A549 (cell line): Measurements from ENCODE around the gene TMEM144. TPM values are rescaled to one million over a fixed set of nuclear protein-coding genes. Genes with fewer than 3 reads are reported as not detected.

ENCODE experiments used
- ATAC-seq, 2 experiments: fragments of 200-7000 bp in 1 of 2; fragments of >200 bp in 1 of 2; cut with Nextera tagmentation in 1 of 2; cut with Tn5 transposase in 1 of 2; 3 replicates each; pipeline versions ENCODE4 v1.8.0 to v1.9.1; 2018 to 2020; ENCODE audit warnings: mild to moderate bottlenecking in 1 of 2, moderate library complexity in 1 of 2
- CTCF ChIA-PET: fragments of 300-600 bp; sonication (Branson Sonifier 250); formaldehyde crosslinking; extraction: SDS; loops from one replicate; lab custom pipeline; 2021; ENCODE audit warnings: antibody characterized with exemption, inconsistent platforms; lab: Yijun Ruan, JAX
- POLR2A ChIA-PET: fragments of 350-600 bp; formaldehyde crosslinking; extraction: SDS; loops from one replicate; lab custom pipeline; 2021; ENCODE audit warnings: antibody characterized with exemption, inconsistent platforms; lab: Yijun Ruan, JAX
- DNase-seq, 2 experiments: peaks; one replicate each; pipeline versions ENCODE4 v3.0.0 to v3.0.0-alpha.2; 2011 to 2016; ENCODE audit warnings: low read depth in 1 of 2, low spot score in 1 of 2
- FAIRE-seq: peaks from 2 replicates; lab custom pipeline; 2011; peaks lifted over from hg19 to GRCh38; lab: Jason Lieb, UNC
- H3K27ac ChIP-seq, 2 experiments: fragments of >200 bp; sonication (Bioruptor Twin); formaldehyde crosslinking; 3 replicates each; pipeline ENCODE4 v1.5.1; 2016 to 2017
- H3K4me1 ChIP-seq: fragments of >200 bp; sonication (Bioruptor Twin); formaldehyde crosslinking; 3 replicates; pipeline ENCODE4 v1.6.1; 2016
- H3K4me2 ChIP-seq: fragments of >200 bp; sonication (Bioruptor Twin); formaldehyde crosslinking; 3 replicates; pipeline ENCODE4 v1.6.1; 2016
- H3K4me3 ChIP-seq: fragments of >200 bp; sonication (Bioruptor Twin); formaldehyde crosslinking; 3 replicates; pipeline ENCODE4 v1.5.1; 2016
- H3K9me3 ChIP-seq: fragments of >200 bp; sonication (Bioruptor Twin); formaldehyde crosslinking; 3 replicates; pipeline ENCODE4 v1.6.1; 2016
- CBX2 ChIP-seq: fragments of 200-600 bp; sonication (generic); IDR thresholded peaks from 2 replicates; pipeline ENCODE4 v1.6.1; 2016; ENCODE audit warnings: low read depth, mild to moderate bottlenecking, borderline replicate concordance
- ESRRA ChIP-seq: fragments of 150-350 bp; IDR thresholded peaks from 2 replicates; pipeline ENCODE4 v1.6.1; 2014; ENCODE audit warnings: mild to moderate bottlenecking, low read length, borderline replicate concordance
- FOSB ChIP-seq: fragments of 250-450 bp; sonication (Bioruptor Pico); IDR thresholded peaks from 2 replicates; pipeline ENCODE4 v1.5.0; 2020; ENCODE audit warnings: mild to moderate bottlenecking, moderate library complexity
- HOXB13 ChIP-seq: fragments of 250-450 bp; sonication (Bioruptor Pico); IDR thresholded peaks from 2 replicates; pipeline ENCODE4 v1.5.0; 2020; ENCODE audit warnings: low read depth, mild to moderate bottlenecking, moderate library complexity
- HOXB5 ChIP-seq: fragments of 250-450 bp; sonication (Bioruptor Pico); IDR thresholded peaks from 2 replicates; pipeline ENCODE4 v1.5.0; 2020; ENCODE audit warnings: mild to moderate bottlenecking, moderate library complexity
- POLR2A ChIP-seq: IDR thresholded peaks from 2 replicates; pipeline ENCODE4 v1.6.1; 2012; ENCODE audit warnings: mild to moderate bottlenecking, low read length
- POLR2AphosphoS2 ChIP-seq: conservative IDR thresholded peaks from 2 replicates; pipeline ENCODE4 v1.6.1; 2012; ENCODE audit warnings: low read length, improper control_type of control experiment, inconsistent platforms
- REST ChIP-seq: fragments of 200-600 bp; sonication (generic); IDR thresholded peaks from 2 replicates; pipeline ENCODE4 v1.6.1; 2016; ENCODE audit warnings: antibody characterized with exemption, mild to moderate bottlenecking, moderate library complexity
- RFX5 ChIP-seq: fragments of 450-650 bp; IDR thresholded peaks from 2 replicates; pipeline ENCODE4 v1.7.1; 2014; ENCODE audit warnings: antibody characterized with exemption, mild to moderate bottlenecking, moderate library complexity
- RNF2 ChIP-seq: fragments of 200-600 bp; sonication (generic); IDR thresholded peaks from 2 replicates; pipeline ENCODE4 v1.6.1; 2016; ENCODE audit warnings: low read depth, mild to moderate bottlenecking, antibody characterized with exemption, moderate library complexity, borderline replicate concordance
- SREBF2 ChIP-seq: fragments of 450-650 bp; IDR thresholded peaks from 2 replicates; pipeline ENCODE4 v1.6.1; 2014; ENCODE audit warnings: mild to moderate bottlenecking, moderate library complexity
- ZC3H11A ChIP-seq: fragments of 450-650 bp; IDR thresholded peaks from 2 replicates; pipeline ENCODE4 v1.6.1; 2014; ENCODE audit warnings: antibody characterized with exemption, mild to moderate bottlenecking
- WGBS: methylation state at CpG from one replicate; pipeline ENCODE4 v1.1.6; 2017; ENCODE audit errors: missing lambda C conversion rate; 5-methylcytosine and 5-hydroxymethylcytosine counted together
- polyA plus RNA-seq, 4 experiments: library from polyadenylated mRNA; depleted of rRNA in 3 of 4; stranded (reverse); fragments of >200 nt; fragmentation: RNase III in 1 of 4; extraction: RNeasy Plus Mini Kit Qiagen cat#74134 plus additional on column Dnase treatment in 1 of 4; gene quantifications; 2 replicates in 3 of 4; 3 replicates in 1 of 4; pipeline ENCODE4 v1.2.3, GENCODE V29; 2011 to 2017
- TF ChIP-seq, protein P1 (sequence below): fragments of 150-350 bp; IDR thresholded peaks from 2 replicates; pipeline ENCODE4 v1.6.1; 2014; ENCODE audit warnings: low read depth, mild to moderate bottlenecking, low read length
- TF ChIP-seq, protein P2 (sequence below): IDR thresholded peaks from 2 replicates; pipeline ENCODE4 v1.6.1; 2012; ENCODE audit warnings: low read depth, borderline replicate concordance

TMEM144 gene
- polyA plus RNA-seq, 2 of the 4 experiments (the other 2 are of a cell fraction), result 5.3 to 10.2 TPM

GRCh38 chr4:158163941-158164767, 46.1 kb upstream of the TMEM144 start:
- H3K4me2 ChIP-seq, result no peak overlapping the region
- POLR2A ChIA-PET, result no interaction called here
- peak overlapping the region in 1 of 2 experiments; percentile 50; a peak in 2 of 6 replicates for H3K27ac ChIP-seq
- no peak for DNase-seq
- no peak for ATAC-seq
- no peak for FAIRE-seq
- TF ChIP-seq, protein P1, sequence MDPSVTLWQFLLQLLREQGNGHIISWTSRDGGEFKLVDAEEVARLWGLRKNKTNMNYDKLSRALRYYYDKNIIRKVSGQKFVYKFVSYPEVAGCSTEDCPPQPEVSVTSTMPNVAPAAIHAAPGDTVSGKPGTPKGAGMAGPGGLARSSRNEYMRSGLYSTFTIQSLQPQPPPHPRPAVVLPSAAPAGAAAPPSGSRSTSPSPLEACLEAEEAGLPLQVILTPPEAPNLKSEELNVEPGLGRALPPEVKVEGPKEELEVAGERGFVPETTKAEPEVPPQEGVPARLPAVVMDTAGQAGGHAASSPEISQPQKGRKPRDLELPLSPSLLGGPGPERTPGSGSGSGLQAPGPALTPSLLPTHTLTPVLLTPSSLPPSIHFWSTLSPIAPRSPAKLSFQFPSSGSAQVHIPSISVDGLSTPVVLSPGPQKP, result no peak
- TF ChIP-seq, all 56 proteins: peak for 0
- CTCF ChIA-PET, result interaction anchor here (2.1 kb wide), 1 partner anchor 8 kb away, joined by 13 read pairs; no protein-coding TSS in a partner anchor
- Histone ChIP-seq H3K4me1 (peaks cover 22% of the 10 kb centered on the region), H3K9me3 (no peaks in the 10 kb centered on the region), H3K4me3 (no peak overlapping the region)
- WGBS, result 56% methylated on average over 10 of the region's 10 CpGs

DNA sequence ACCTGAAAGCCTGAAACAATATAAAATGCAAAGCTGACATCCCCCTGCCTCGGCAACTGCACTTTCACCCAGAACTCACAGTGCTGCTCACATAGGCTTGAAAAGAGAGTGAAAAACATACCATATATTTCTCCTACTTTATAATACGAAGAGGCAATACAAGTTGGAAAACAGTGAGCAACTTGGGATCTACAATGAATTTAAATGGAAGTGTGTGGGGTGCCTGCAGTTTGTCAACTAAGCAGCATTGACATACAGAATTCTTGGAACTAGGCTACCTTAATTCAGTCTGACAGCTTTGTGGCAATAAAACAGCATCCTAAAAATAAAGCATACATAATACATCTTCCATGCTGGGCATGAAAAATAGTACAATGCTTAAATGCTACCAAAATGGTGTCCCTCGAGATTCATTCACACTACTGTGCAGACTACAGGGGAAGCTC, 45.5 kb upstream of the TMEM144 start:
- no peak overlapping the region for H3K4me3 ChIP-seq
- ChIA-PET CTCF (no interaction called here), POLR2A (no interaction called here)
- ATAC-seq (no peak), DNase-seq (no peak), FAIRE-seq (no peak)
- H3K4me1 ChIP-seq, result peaks cover 19% of the 10 kb centered on the region
- 76% methylated on average over 3 of the region's 3 CpGs for WGBS
- peak overlapping the region in 1 of 2 experiments; percentile 50; a peak in 1 of 6 replicates for H3K27ac ChIP-seq
- H3K4me2 ChIP-seq, result no peak overlapping the region
- TF ChIP-seq ESRRA (no peak), CBX2 (no peak), FOSB (no peak), RNF2 (no peak), POLR2AphosphoS2 (no peak), HOXB13 (no peak), REST (no peak), ZC3H11A (no peak), SREBF2 (no peak)
- H3K9me3 ChIP-seq, result no peaks in the 10 kb centered on the region

- ATAC-seq (no peak), FAIRE-seq (no peak), DNase-seq (no peak)
- H3K27ac ChIP-seq, result no peak overlapping the region
- CTCF ChIA-PET, result no interaction called here
- H3K4me2 ChIP-seq, result no peak overlapping the region
- 54% methylated on average over 2 of the region's 2 CpGs for WGBS
- H3K4me1 ChIP-seq, result peaks cover 13% of the 10 kb centered on the region
- H3K9me3 ChIP-seq, result no peaks in the 10 kb centered on the region
- POLR2A ChIA-PET, result no interaction called here
- no peak overlapping the region for H3K4me3 ChIP-seq
- TF ChIP-seq, protein P2, sequence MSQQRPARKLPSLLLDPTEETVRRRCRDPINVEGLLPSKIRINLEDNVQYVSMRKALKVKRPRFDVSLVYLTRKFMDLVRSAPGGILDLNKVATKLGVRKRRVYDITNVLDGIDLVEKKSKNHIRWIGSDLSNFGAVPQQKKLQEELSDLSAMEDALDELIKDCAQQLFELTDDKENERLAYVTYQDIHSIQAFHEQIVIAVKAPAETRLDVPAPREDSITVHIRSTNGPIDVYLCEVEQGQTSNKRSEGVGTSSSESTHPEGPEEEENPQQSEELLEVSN, result no peak
- TF ChIP-seq HOXB5 (CRISPR knock-in tag) (no peak), POLR2A (no peak), RFX5 (no peak)
Observed at GRCh38 chr4:158166701-158167100, 43.6 kb upstream of the TMEM144 start.
